ENCODE data around the gene POLH.

DNA sequence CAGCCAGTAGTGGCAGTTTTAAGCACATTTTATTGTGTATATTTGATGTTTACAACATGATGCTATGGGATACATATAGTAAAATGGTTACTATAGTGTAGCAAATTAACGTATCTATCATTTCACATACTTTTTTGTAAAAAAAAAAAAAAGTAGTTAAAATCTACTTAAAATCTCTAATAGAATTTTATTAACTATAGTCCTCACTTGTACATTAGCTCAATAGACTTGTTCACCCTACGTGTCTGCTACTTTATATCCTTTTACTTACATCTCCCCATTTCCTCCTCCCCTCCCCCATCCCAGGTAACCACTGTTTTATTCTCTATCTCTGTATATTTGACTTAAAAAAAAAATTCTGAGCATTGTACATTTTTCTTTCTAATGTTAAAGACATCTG lies 30.0 kb downstream of the POLH start:
- no peak for TF ChIP-seq EP300 (IDR thresholded peaks at IDR 0.05)
- no peak for TF ChIP-seq POLR2A (IDR thresholded peaks at IDR 0.05)
- TF ChIP-seq, protein P1, sequence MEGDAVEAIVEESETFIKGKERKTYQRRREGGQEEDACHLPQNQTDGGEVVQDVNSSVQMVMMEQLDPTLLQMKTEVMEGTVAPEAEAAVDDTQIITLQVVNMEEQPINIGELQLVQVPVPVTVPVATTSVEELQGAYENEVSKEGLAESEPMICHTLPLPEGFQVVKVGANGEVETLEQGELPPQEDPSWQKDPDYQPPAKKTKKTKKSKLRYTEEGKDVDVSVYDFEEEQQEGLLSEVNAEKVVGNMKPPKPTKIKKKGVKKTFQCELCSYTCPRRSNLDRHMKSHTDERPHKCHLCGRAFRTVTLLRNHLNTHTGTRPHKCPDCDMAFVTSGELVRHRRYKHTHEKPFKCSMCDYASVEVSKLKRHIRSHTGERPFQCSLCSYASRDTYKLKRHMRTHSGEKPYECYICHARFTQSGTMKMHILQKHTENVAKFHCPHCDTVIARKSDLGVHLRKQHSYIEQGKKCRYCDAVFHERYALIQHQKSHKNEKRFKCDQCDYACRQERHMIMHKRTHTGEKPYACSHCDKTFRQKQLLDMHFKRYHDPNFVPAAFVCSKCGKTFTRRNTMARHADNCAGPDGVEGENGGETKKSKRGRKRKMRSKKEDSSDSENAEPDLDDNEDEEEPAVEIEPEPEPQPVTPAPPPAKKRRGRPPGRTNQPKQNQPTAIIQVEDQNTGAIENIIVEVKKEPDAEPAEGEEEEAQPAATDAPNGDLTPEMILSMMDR (IDR thresholded peaks at IDR 0.05): no peak
